ENCODE measurements around the gene MRAP. TPM values are rescaled to one million over a fixed set of nuclear protein-coding genes. Genes with fewer than 3 reads are reported as not detected.
A peak's percentile ranks its signal among the peaks of the same experiment; 100 is the strongest.

The MRAP gene
- total RNA-seq, 1 experiment from 2014 or later = not detected

- in situ Hi-C loops (cut with HindIII; ENCODE audit: low pct_unique_long_range_greater_than_20kb, low sequenced_read_pairs) = no loop called here
Measured at GRCh38 chr21:32315511-32316281, 17.0 kb downstream of the MRAP start.

GRCh38 chr21:32316361-32317215 lies 17.9 kb downstream of the MRAP start:
- in situ Hi-C loops (cut with HindIII; ENCODE audit: low pct_unique_long_range_greater_than_20kb, low sequenced_read_pairs) = no loop called here
- DNase-seq (ENCODE audit: low read depth, low spot score) = no peak

More at GRCh38 chr21:32315511-32316281, 17.0 kb downstream of the MRAP start:
- no peak for DNase-seq (ENCODE audit: low read depth, low spot score)

GRCh38 chr21:32317726-32318125 lies 19.1 kb downstream of the MRAP start:
- in situ Hi-C loops (cut with HindIII; ENCODE audit: low pct_unique_long_range_greater_than_20kb, low sequenced_read_pairs) = no loop called here
- DNase-seq (ENCODE audit: low read depth, low spot score) = no peak

GRCh38 chr21:32319012-32319411 lies 20.4 kb downstream of the MRAP start:
- DNase-seq (ENCODE audit: low read depth, low spot score) = no peak
- in situ Hi-C loops (cut with HindIII; ENCODE audit: low pct_unique_long_range_greater_than_20kb, low sequenced_read_pairs) = no loop called here

GRCh38 chr21:32320059-32320458 lies 21.4 kb downstream of the MRAP start:
- no peak for DNase-seq (ENCODE audit: low read depth, low spot score)

GRCh38 chr21:32320726-32321125 lies 22.1 kb downstream of the MRAP start:
- no peak for DNase-seq (ENCODE audit: low read depth, low spot score)
- in situ Hi-C loops (cut with HindIII; ENCODE audit: low pct_unique_long_range_greater_than_20kb, low sequenced_read_pairs) = no loop called here

More at GRCh38 chr21:32320059-32320458, 21.4 kb downstream of the MRAP start:
- in situ Hi-C loops (cut with HindIII; ENCODE audit: low pct_unique_long_range_greater_than_20kb, low sequenced_read_pairs) = no loop called here

GRCh38 chr21:32321480-32321879 lies 22.8 kb downstream of the MRAP start:
- DNase-seq (ENCODE audit: low read depth, low spot score) = no peak
- in situ Hi-C loops (cut with HindIII; ENCODE audit: low pct_unique_long_range_greater_than_20kb, low sequenced_read_pairs) = no loop called here

- DNase-seq (ENCODE audit: low read depth, low spot score) = no peak
- in situ Hi-C loops (cut with HindIII; ENCODE audit: low pct_unique_long_range_greater_than_20kb, low sequenced_read_pairs) = no loop called here
Measured at GRCh38 chr21:32322103-32322502, 23.4 kb downstream of the MRAP start.

- no peak for DNase-seq (ENCODE audit: low read depth, low spot score)
Measured at GRCh38 chr21:32322676-32323075, 24.0 kb downstream of the MRAP start.

GRCh38 chr21:32325706-32326105 lies 27.1 kb downstream of the MRAP start:
- DNase-seq (ENCODE audit: low read depth, low spot score) = no peak
- in situ Hi-C loops (cut with HindIII; ENCODE audit: low pct_unique_long_range_greater_than_20kb, low sequenced_read_pairs) = no loop called here

More at GRCh38 chr21:32322676-32323075, 24.0 kb downstream of the MRAP start:
- in situ Hi-C loops (cut with HindIII; ENCODE audit: low pct_unique_long_range_greater_than_20kb, low sequenced_read_pairs) = no loop called here

- in situ Hi-C loops (cut with HindIII; ENCODE audit: low pct_unique_long_range_greater_than_20kb, low sequenced_read_pairs) = no loop called here
- peak; percentile 11 for DNase-seq (ENCODE audit: low read depth, low spot score)
Measured at GRCh38 chr21:32328595-32328994, 29.9 kb downstream of the MRAP start.

- DNase-seq (ENCODE audit: low read depth, low spot score) = no peak
- in situ Hi-C loops (cut with HindIII; ENCODE audit: low pct_unique_long_range_greater_than_20kb, low sequenced_read_pairs) = no loop called here
Measured at GRCh38 chr21:32329331-32329730, 30.7 kb downstream of the MRAP start.

- no peak for DNase-seq (ENCODE audit: low read depth, low spot score)
- in situ Hi-C loops (cut with HindIII; ENCODE audit: low pct_unique_long_range_greater_than_20kb, low sequenced_read_pairs) = no loop called here
Measured at GRCh38 chr21:32329776-32330175, 31.1 kb downstream of the MRAP start.

GRCh38 chr21:32330784-32331311 lies 32.2 kb downstream of the MRAP start:
- DNase-seq (ENCODE audit: low read depth, low spot score) = peak; percentile 72
- in situ Hi-C loops (cut with HindIII; ENCODE audit: low pct_unique_long_range_greater_than_20kb, low sequenced_read_pairs) = no loop called here

GRCh38 chr21:32331444-32332305 lies 33.0 kb downstream of the MRAP start:
- no peak for DNase-seq (ENCODE audit: low read depth, low spot score)
- in situ Hi-C loops (cut with HindIII; ENCODE audit: low pct_unique_long_range_greater_than_20kb, low sequenced_read_pairs) = no loop called here

- DNase-seq (ENCODE audit: low read depth, low spot score) = no peak
Measured at GRCh38 chr21:32332463-32332951, 33.9 kb downstream of the MRAP start.

GRCh38 chr21:32333953-32334673 lies 35.5 kb downstream of the MRAP start:
- DNase-seq (ENCODE audit: low read depth, low spot score) = no peak
- in situ Hi-C loops (cut with HindIII; ENCODE audit: low pct_unique_long_range_greater_than_20kb, low sequenced_read_pairs) = no loop called here

More at GRCh38 chr21:32332463-32332951, 33.9 kb downstream of the MRAP start:
- in situ Hi-C loops (cut with HindIII; ENCODE audit: low pct_unique_long_range_greater_than_20kb, low sequenced_read_pairs) = no loop called here
